BJ (cell line): Measurements from ENCODE around the gene RHBDD3. TPM values are rescaled to one million over a fixed set of nuclear protein-coding genes. Genes with fewer than 3 reads are reported as not detected.
A peak's percentile ranks its signal among the peaks of the same experiment; 100 is the strongest.
"Not testable (repeated sequence)": the region's sequence is repeated elsewhere in the genome, so short reads cannot be mapped to it uniquely, and the experiment has no call there.

Experiments
- CTCF ChIA-PET: fragments of 350-600 bp; formaldehyde crosslinking; extraction: SDS; loops from one replicate; lab custom pipeline; 2021; ENCODE audit warnings: antibody characterized with exemption, inconsistent platforms; lab: Yijun Ruan, JAX
- POLR2A ChIA-PET: fragments of 300-600 bp; sonication (Branson Sonifier 250); formaldehyde crosslinking; extraction: SDS; loops from one replicate; lab custom pipeline; 2021; ENCODE audit warnings: antibody characterized with exemption; lab: Charles Lee
- DNase-seq: peaks from one replicate; pipeline ENCODE4 v3.0.0-alpha.2; 2011; ENCODE audit warnings: low read depth
- H3K27me3 ChIP-seq: 2 replicates; pipeline ENCODE4 v1.6.0; 2011; ENCODE audit warnings: low read length; ENCODE audit not compliant: control insufficient read depth, insufficient read depth
- H3K36me3 ChIP-seq: 2 replicates; pipeline ENCODE4 v1.5.1; 2011; ENCODE audit warnings: low read length; ENCODE audit not compliant: control insufficient read depth, insufficient read depth
- H3K4me3 ChIP-seq: 2 replicates; pipeline ENCODE4 v1.5.1; 2011; ENCODE audit warnings: low read depth, mild to moderate bottlenecking, control low read depth, low read length
- polyA plus RNA-seq: library from polyadenylated mRNA; depleted of rRNA; stranded (reverse); fragments of >200 nt; gene quantifications from 2 replicates; pipeline ENCODE4 v1.2.3, GENCODE V29; 2011
- TF ChIP-seq, protein P1 (sequence below): IDR thresholded peaks from 2 replicates; pipeline ENCODE4 v1.5.1; 2011; ENCODE audit warnings: low read depth, mild to moderate bottlenecking, control low read depth, inconsistent platforms, low read length, moderate library complexity; ENCODE audit not compliant: insufficient read depth

RHBDD3 gene
- polyA plus RNA-seq, 1 experiment: 15.6 TPM

DNA sequence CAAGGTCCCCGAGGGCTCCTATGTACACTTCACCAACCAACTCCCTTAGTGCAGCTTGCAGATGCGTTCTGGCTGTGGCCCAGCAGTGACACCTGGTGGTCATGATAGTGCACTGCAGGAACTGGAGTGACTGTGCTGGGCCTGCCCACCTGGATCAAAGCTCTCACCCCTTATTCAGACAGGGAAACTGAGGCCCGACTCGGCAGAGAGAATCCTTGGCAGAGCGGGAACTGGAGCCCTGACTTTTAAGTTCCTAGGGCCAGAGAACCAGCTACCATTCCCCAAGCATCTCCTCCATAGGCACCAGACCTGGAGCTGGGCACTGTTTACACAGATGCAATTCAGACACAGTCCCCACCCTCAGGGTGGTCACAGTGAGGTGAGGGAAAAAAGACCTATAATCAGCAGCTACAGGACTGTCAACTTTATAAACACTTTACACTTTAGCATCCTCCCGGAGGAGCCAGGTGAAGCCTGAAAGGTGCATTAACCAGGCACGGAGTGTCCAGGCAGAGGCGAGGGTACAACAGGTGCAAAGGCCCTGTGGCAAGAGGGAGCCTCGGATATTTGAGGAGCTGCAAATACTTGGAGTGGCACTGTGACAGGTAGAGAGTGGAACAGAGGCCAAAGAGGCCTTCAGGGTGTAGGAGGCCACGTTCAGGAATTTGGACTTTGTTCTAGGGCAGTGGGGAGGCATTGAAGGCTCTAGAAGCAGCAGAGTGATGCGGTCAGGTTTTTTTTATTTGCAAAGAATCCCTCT is 22.0 kb downstream of the RHBDD3 start:
- ChIA-PET CTCF (interaction anchor here (0.5 to 3.5 kb wide), 49 partner anchors 10 to 1226 kb away, joined by 3 to 33 read pairs (median 5); partner anchors contain the start of genes C22orf31, EWSR1 and RHBDD3), POLR2A (no interaction called here)
- TF ChIP-seq, protein P1, sequence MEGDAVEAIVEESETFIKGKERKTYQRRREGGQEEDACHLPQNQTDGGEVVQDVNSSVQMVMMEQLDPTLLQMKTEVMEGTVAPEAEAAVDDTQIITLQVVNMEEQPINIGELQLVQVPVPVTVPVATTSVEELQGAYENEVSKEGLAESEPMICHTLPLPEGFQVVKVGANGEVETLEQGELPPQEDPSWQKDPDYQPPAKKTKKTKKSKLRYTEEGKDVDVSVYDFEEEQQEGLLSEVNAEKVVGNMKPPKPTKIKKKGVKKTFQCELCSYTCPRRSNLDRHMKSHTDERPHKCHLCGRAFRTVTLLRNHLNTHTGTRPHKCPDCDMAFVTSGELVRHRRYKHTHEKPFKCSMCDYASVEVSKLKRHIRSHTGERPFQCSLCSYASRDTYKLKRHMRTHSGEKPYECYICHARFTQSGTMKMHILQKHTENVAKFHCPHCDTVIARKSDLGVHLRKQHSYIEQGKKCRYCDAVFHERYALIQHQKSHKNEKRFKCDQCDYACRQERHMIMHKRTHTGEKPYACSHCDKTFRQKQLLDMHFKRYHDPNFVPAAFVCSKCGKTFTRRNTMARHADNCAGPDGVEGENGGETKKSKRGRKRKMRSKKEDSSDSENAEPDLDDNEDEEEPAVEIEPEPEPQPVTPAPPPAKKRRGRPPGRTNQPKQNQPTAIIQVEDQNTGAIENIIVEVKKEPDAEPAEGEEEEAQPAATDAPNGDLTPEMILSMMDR: peak; percentile 97
- H3K27me3 ChIP-seq: peaks cover 3% of the 10 kb centered on the region
- no peak overlapping the region for H3K4me3 ChIP-seq
- H3K36me3 ChIP-seq: no peaks in the 10 kb centered on the region
- DNase-seq: no peak

GRCh38 chr22:29244785-29245625 is 22.8 kb downstream of the RHBDD3 start:
- H3K36me3 ChIP-seq: no peaks in the 10 kb centered on the region
- POLR2A ChIA-PET: no interaction called here
- CTCF ChIA-PET: interaction anchor here (0.6 to 3.5 kb wide), 44 partner anchors 10 to 837 kb away, joined by 3 to 33 read pairs (median 6); partner anchors contain the start of genes C22orf31, EWSR1 and RHBDD3
- no peak for DNase-seq
- TF ChIP-seq, protein P1: no peak
- H3K4me3 ChIP-seq: no peak overlapping the region
- H3K27me3 ChIP-seq: peaks cover 3% of the 10 kb centered on the region

GRCh38 chr22:29243874-29244446 is 23.8 kb downstream of the RHBDD3 start:
- H3K4me3 ChIP-seq: no peak overlapping the region
- DNase-seq: no peak
- H3K27me3 ChIP-seq: peaks cover 3% of the 10 kb centered on the region
- TF ChIP-seq, protein P1: no peak
- H3K36me3 ChIP-seq: no peaks in the 10 kb centered on the region
- POLR2A ChIA-PET: no interaction called here
- CTCF ChIA-PET: interaction anchor here (0.6 to 2.4 kb wide), 4 partner anchors 9 to 42 kb away, joined by 3 to 33 read pairs (median 17); no protein-coding TSS in a partner anchor

DNA sequence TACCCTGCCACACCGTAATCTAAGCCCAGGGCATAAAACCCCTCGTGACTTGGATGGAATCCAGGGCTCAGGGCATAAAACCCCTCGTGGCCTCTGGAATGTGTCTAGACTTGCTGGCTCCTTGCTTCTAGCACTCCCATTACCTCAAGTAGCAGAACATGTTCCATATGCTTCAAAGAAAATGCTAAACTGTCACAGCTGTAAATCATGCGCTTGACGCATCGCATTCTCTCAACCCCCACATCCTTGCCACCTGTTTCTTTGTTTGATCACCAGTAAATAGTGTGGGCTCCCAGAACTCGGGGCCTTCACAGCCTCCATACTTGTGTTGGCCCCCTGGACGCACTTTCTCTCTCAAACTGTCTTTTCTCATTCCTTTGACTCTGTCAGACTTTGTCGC is 27.3 kb downstream of the RHBDD3 start:
- H3K4me3 ChIP-seq, DNase-seq, H3K27me3 ChIP-seq, POLR2A ChIA-PET, CTCF ChIA-PET, H3K36me3 ChIP-seq: not testable (repeated sequence)

DNA sequence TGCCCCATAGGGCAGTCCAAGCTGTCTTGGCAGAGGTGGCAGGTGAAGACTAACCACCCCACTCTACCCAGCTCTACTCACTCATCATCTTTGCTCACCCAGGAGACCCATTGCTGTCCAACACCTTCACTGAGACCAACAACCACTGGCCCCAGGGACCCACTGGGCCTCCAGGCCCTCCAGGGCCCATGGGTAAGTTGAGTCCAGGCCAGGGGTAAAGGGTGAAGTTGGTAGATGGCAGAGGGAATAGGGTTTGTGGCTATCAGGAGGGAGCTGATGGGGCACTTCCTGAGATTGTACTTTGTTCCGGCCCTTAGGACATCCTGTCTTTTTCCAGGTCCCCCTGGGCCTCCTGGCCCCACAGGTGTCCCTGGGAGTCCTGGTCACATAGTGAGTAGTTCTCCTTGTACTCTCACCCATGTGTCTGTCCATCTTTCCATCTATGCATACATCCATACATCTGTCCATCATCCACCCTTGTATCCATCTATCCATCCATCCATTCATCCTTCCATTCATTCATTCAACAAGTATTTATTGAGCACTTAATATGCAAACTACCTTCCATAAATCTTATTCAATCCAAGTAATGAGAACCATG is 34.4 kb downstream of the RHBDD3 start:
- Histone ChIP-seq H3K27me3 (no peaks in the 10 kb centered on the region), H3K36me3 (no peaks in the 10 kb centered on the region), H3K4me3 (no peak overlapping the region)
- POLR2A ChIA-PET: no interaction called here
- TF ChIP-seq, protein P1: no peak
- CTCF ChIA-PET: interaction anchor here (5.3 kb wide), 1 partner anchor 12 kb away, joined by 33 read pairs; no protein-coding TSS in a partner anchor
- DNase-seq: no peak
